Suprapubic skin (tissue), 4 donors: Measurements from ENCODE around the gene TRIM31. TPM values are rescaled to one million over a fixed set of nuclear protein-coding genes. Genes with fewer than 3 reads are reported as not detected.

Experiments used
- DNase-seq, 2 donors: peaks; one replicate each; pipeline ENCODE4 v3.0.0-alpha.2; 2019; ENCODE audit warnings: low spot score in 2 of 2
- H3K27ac ChIP-seq: fragments of 200-600 bp; sonication (generic); one replicate; pipeline ENCODE4 v1.5.1; 2019
- H3K27me3 ChIP-seq: fragments of 200-600 bp; sonication (generic); one replicate; pipeline ENCODE4 v1.5.1; 2019
- H3K36me3 ChIP-seq: fragments of 200-600 bp; sonication (generic); one replicate; pipeline ENCODE4 v1.5.1; 2019
- H3K4me1 ChIP-seq: fragments of 200-600 bp; sonication (generic); one replicate; pipeline ENCODE4 v1.5.1; 2019
- H3K4me3 ChIP-seq: fragments of 200-600 bp; sonication (generic); one replicate; pipeline ENCODE4 v1.5.1; 2019; ENCODE audit warnings: mild to moderate bottlenecking
- H3K9me3 ChIP-seq: fragments of 200-600 bp; sonication (generic); one replicate; pipeline ENCODE4 v1.5.1; 2019
- EP300 ChIP-seq: sonication (generic); formaldehyde crosslinking; IDR thresholded peaks from one replicate; pipeline ENCODE4 v1.6.1; 2017; ENCODE audit warnings: antibody characterized with exemption
- POLR2A ChIP-seq, 2 donors: fragments of 450-650 bp; IDR thresholded peaks; one replicate each; pipeline ENCODE4 v1.6.1; 2017; ENCODE audit warnings: antibody characterized with exemption in 2 of 2, mild to moderate bottlenecking in 2 of 2, moderate library complexity in 2 of 2
- POLR2AphosphoS5 ChIP-seq, 3 donors: sonication (generic); formaldehyde crosslinking; IDR thresholded peaks; one replicate each; pipeline ENCODE4 v1.6.1; 2017; ENCODE audit warnings: antibody characterized with exemption in 3 of 3
- WGBS: methylation state at CpG from one replicate; pipeline ENCODE4 v1.1.5; 2018; 5-methylcytosine and 5-hydroxymethylcytosine counted together
- total RNA-seq, 4 donors: library from RNA; depleted of rRNA; stranded (reverse); fragments of >200 nt; gene quantifications; one replicate each; pipeline ENCODE4 v1.1.0, GENCODE V29; 2016
- TF ChIP-seq, protein P1 (sequence below), 2 donors: fragments of 200-600 bp in 1 of 2; fragments of 450-650 bp in 1 of 2; sonication (generic) in 1 of 2; IDR thresholded peaks; one replicate each; pipeline ENCODE4 v1.5.1; 2016 to 2019; ENCODE audit warnings: antibody characterized with exemption in 2 of 2, mild to moderate bottlenecking in 1 of 2, moderate library complexity in 1 of 2

The TRIM31 gene
- total RNA-seq, 4 donors from 2014 or later, result 0.57 TPM; not detected in 3

GRCh38 chr6:30151580-30151979, 38.7 kb upstream of the TRIM31 start:
- WGBS, result 68% methylated on average over 3 of the region's 3 CpGs
- no peak for TF ChIP-seq POLR2A (IDR thresholded peaks at IDR 0.05)
- peaks cover 8% of the 10 kb centered on the region for H3K4me1 ChIP-seq
- H3K27ac ChIP-seq, result no peak overlapping the region
- no peaks in the 10 kb centered on the region for H3K9me3 ChIP-seq
- H3K36me3 ChIP-seq, result no peaks in the 10 kb centered on the region
- no peak overlapping the region for H3K4me3 ChIP-seq
- peaks cover 10% of the 10 kb centered on the region for H3K27me3 ChIP-seq
- no peak for DNase-seq

GRCh38 chr6:30150671-30151395, 37.9 kb upstream of the TRIM31 start:
- Histone ChIP-seq H3K27me3 (peaks cover 14% of the 10 kb centered on the region), H3K4me1 (peaks cover 6% of the 10 kb centered on the region), H3K27ac (no peak overlapping the region), H3K36me3 (no peaks in the 10 kb centered on the region), H3K4me3 (no peak overlapping the region), H3K9me3 (no peaks in the 10 kb centered on the region)
- no peak for TF ChIP-seq POLR2A (IDR thresholded peaks at IDR 0.05)
- TF ChIP-seq, protein P1, sequence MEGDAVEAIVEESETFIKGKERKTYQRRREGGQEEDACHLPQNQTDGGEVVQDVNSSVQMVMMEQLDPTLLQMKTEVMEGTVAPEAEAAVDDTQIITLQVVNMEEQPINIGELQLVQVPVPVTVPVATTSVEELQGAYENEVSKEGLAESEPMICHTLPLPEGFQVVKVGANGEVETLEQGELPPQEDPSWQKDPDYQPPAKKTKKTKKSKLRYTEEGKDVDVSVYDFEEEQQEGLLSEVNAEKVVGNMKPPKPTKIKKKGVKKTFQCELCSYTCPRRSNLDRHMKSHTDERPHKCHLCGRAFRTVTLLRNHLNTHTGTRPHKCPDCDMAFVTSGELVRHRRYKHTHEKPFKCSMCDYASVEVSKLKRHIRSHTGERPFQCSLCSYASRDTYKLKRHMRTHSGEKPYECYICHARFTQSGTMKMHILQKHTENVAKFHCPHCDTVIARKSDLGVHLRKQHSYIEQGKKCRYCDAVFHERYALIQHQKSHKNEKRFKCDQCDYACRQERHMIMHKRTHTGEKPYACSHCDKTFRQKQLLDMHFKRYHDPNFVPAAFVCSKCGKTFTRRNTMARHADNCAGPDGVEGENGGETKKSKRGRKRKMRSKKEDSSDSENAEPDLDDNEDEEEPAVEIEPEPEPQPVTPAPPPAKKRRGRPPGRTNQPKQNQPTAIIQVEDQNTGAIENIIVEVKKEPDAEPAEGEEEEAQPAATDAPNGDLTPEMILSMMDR (IDR thresholded peaks at IDR 0.05), result no peak
- TF ChIP-seq EP300, result no peak
- no peak for TF ChIP-seq POLR2AphosphoS5 (IDR thresholded peaks at IDR 0.05)
- DNase-seq, result no peak
- WGBS, result 80% methylated on average over 10 of the region's 10 CpGs

- WGBS, result 60% methylated on average over 7 of the region's 7 CpGs
- DNase-seq, result no peak
- no peaks in the 10 kb centered on the region for H3K9me3 ChIP-seq
- peaks cover 23% of the 10 kb centered on the region for H3K27me3 ChIP-seq
- no peak overlapping the region for H3K4me3 ChIP-seq
- H3K36me3 ChIP-seq, result no peaks in the 10 kb centered on the region
- H3K4me1 ChIP-seq, result peaks cover 3% of the 10 kb centered on the region
- no peak overlapping the region for H3K27ac ChIP-seq
- TF ChIP-seq, protein P1 (IDR thresholded peaks at IDR 0.05), result no peak
- TF ChIP-seq EP300, result no peak
- no peak for TF ChIP-seq POLR2AphosphoS5 (IDR thresholded peaks at IDR 0.05)
- TF ChIP-seq POLR2A (IDR thresholded peaks at IDR 0.05), result no peak
Measured at GRCh38 chr6:30149858-30150550, 37.1 kb upstream of the TRIM31 start.

- Histone ChIP-seq H3K4me1 (no peaks in the 10 kb centered on the region), H3K27me3 (peaks cover 30% of the 10 kb centered on the region), H3K27ac (no peak overlapping the region), H3K4me3 (no peak overlapping the region), H3K36me3 (no peaks in the 10 kb centered on the region), H3K9me3 (no peaks in the 10 kb centered on the region)
- WGBS, result 70% methylated on average over 3 of the region's 3 CpGs
- DNase-seq, result no peak
- TF ChIP-seq, protein P1 (IDR thresholded peaks at IDR 0.05), result no peak
- no peak for TF ChIP-seq POLR2AphosphoS5 (IDR thresholded peaks at IDR 0.05)
- TF ChIP-seq POLR2A (IDR thresholded peaks at IDR 0.05), result no peak
- TF ChIP-seq EP300, result no peak
Measured at GRCh38 chr6:30149234-30149633, 36.3 kb upstream of the TRIM31 start.

DNA sequence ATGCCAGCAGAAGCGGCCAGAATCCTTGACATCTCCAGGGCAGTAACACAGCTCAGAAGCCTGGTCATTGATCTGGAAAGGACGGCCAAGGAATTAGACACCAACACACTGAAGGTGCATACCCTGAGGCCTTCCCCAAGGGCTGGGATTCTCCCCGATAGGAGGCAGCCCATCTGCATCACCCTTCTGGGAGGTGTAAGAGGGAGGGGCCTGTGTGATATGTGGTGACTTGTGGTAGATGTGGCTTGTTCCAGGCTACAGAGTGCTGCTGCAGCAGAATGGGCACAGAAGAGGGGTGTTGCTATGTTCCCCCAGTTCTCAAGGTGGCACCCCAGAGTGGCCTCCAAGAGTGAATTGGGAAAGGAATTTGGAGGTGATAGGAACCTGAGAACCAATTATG, 34.2 kb upstream of the TRIM31 start:
- Histone ChIP-seq H3K9me3 (no peaks in the 10 kb centered on the region), H3K4me3 (no peak overlapping the region), H3K4me1 (no peaks in the 10 kb centered on the region), H3K27ac (no peak overlapping the region), H3K27me3 (peaks cover 32% of the 10 kb centered on the region), H3K36me3 (no peaks in the 10 kb centered on the region)
- no peak for DNase-seq
- 77% methylated on average over 3 of the region's 3 CpGs for WGBS
- TF ChIP-seq, protein P1 (IDR thresholded peaks at IDR 0.05), result no peak
- no peak for TF ChIP-seq POLR2AphosphoS5 (IDR thresholded peaks at IDR 0.05)
- TF ChIP-seq POLR2A (IDR thresholded peaks at IDR 0.05), result no peak
- TF ChIP-seq EP300, result no peak
